Neutrophil (primary cell): ENCODE data around the gene CCNQ.

ENCODE experiments used
- H3K27ac ChIP-seq: fragments of 200-600 bp; sonication (generic); 2 replicates; pipeline ENCODE4 v1.5.1; 2016; ENCODE audit warnings: mild to moderate bottlenecking, moderate library complexity
- H3K27me3 ChIP-seq: fragments of 200-600 bp; sonication (generic); 2 replicates; pipeline ENCODE4 v1.6.0; 2016; ENCODE audit warnings: mild to moderate bottlenecking
- H3K36me3 ChIP-seq: fragments of 200-600 bp; sonication (generic); 2 replicates; pipeline ENCODE4 v1.5.1; 2017
- H3K4me1 ChIP-seq, 2 experiments: fragments of 200-600 bp in 1 of 2; sonication (generic) in 1 of 2; 1 replicate in 1 of 2; 2 replicates in 1 of 2; pipeline versions ENCODE4 v1.5.1 to v1.6.1; 2013 to 2016; ENCODE audit warnings: low read depth in 1 of 2, low read length in 1 of 2, mild to moderate bottlenecking in 1 of 2, moderate library complexity in 1 of 2; ENCODE audit not compliant: control insufficient read depth in 1 of 2, insufficient read depth in 1 of 2
- H3K4me3 ChIP-seq, 2 experiments: fragments of 200-600 bp in 1 of 2; sonication (generic) in 1 of 2; 1 replicate in 1 of 2; 2 replicates in 1 of 2; pipeline ENCODE4 v1.5.1; 2013 to 2016; ENCODE audit warnings: low read depth in 1 of 2, low read length in 1 of 2, mild to moderate bottlenecking in 1 of 2, moderate library complexity in 1 of 2
- H3K9me3 ChIP-seq: fragments of 200-600 bp; sonication (generic); 2 replicates; pipeline ENCODE4 v1.5.1; 2016
- CTCF ChIP-seq: fragments of 200-600 bp; sonication (generic); IDR thresholded peaks from 2 replicates; pipeline ENCODE4 v1.5.1; 2016; ENCODE audit warnings: antibody characterized with exemption

CCNQ gene

GRCh38 chrX:153568451-153569011 lies 30.4 kb downstream of the CCNQ start:
- H3K27ac ChIP-seq = no peak overlapping the region

GRCh38 chrX:153565996-153566580 lies 32.9 kb downstream of the CCNQ start:
- TF ChIP-seq CTCF = no peak
- no peaks in the 10 kb centered on the region for H3K4me1 ChIP-seq
- H3K27ac ChIP-seq = no peak overlapping the region
- H3K4me3 ChIP-seq = no peak overlapping the region
- no peaks in the 10 kb centered on the region for H3K27me3 ChIP-seq
- no peaks in the 10 kb centered on the region for H3K9me3 ChIP-seq
- no peaks in the 10 kb centered on the region for H3K36me3 ChIP-seq

More at GRCh38 chrX:153568451-153569011, 30.4 kb downstream of the CCNQ start:
- Histone ChIP-seq H3K27me3 (no peaks in the 10 kb centered on the region), H3K36me3 (no peaks in the 10 kb centered on the region), H3K4me3 (no peak overlapping the region), H3K9me3 (no peaks in the 10 kb centered on the region), H3K4me1 (no peaks in the 10 kb centered on the region)
- no peak for TF ChIP-seq CTCF

- H3K27me3 ChIP-seq = no peaks in the 10 kb centered on the region
- H3K36me3 ChIP-seq = no peaks in the 10 kb centered on the region
- H3K27ac ChIP-seq = no peak overlapping the region
- H3K4me3 ChIP-seq = no peak overlapping the region
- H3K9me3 ChIP-seq = no peaks in the 10 kb centered on the region
- no peak for TF ChIP-seq CTCF
- peaks cover 0 to 5% of the 10 kb centered on the region in 2 experiments for H3K4me1 ChIP-seq
Measured at GRCh38 chrX:153564047-153564606, 34.8 kb downstream of the CCNQ start.

- Histone ChIP-seq H3K27me3 (no peaks in the 10 kb centered on the region), H3K27ac (no peak overlapping the region), H3K4me1 (peaks cover 0 to 5% of the 10 kb centered on the region in 2 experiments), H3K9me3 (no peaks in the 10 kb centered on the region), H3K4me3 (no peak overlapping the region), H3K36me3 (no peaks in the 10 kb centered on the region)
- no peak for TF ChIP-seq CTCF
Measured at GRCh38 chrX:153562546-153562945, 36.4 kb downstream of the CCNQ start.

DNA sequence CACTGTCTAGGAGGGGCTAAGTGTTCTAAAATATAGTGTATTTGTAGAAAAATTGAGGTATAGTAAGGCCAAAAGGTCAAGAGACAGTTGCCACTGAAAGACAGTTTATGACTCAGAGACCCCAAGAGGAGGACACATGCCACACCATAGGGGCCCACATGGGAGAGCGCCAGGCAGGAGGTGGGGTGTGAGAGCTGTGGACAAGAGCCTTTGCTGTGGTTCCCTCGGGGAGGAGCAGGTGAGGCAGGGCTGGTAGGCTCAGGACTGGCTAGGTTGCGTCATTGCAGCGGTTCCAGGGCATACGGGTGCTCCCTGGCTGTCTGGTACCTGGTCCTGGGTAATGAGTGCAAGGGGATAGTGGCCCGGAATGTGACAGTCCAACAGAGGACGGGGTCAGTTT lies 37.6 kb downstream of the CCNQ start:
- Histone ChIP-seq H3K27me3 (no peaks in the 10 kb centered on the region), H3K9me3 (no peaks in the 10 kb centered on the region), H3K4me3 (no peak overlapping the region), H3K27ac (no peak overlapping the region), H3K36me3 (no peaks in the 10 kb centered on the region), H3K4me1 (peaks cover 0 to 5% of the 10 kb centered on the region in 2 experiments)
- no peak for TF ChIP-seq CTCF
